HepG2 (cell line): ENCODE data around the gene CPM. TPM values are rescaled to one million over a fixed set of nuclear protein-coding genes. Genes with fewer than 3 reads are reported as not detected.

Source experiments
- ATAC-seq: fragments of 200-7000 bp; cut with Tn5 transposase; 3 replicates; pipeline ENCODE4 v1.9.1; 2020; ENCODE audit warnings: mild to moderate bottlenecking, moderate library complexity
- BruUV-seq: library from RNA; stranded (reverse); fragments of 400-500 nt; replicated peaks from 2 replicates; lab custom pipeline; 2021; lab: Mats Ljungman, UMichigan
- CTCF ChIA-PET: fragments of 300-600 bp; formaldehyde crosslinking; extraction: SDS; loops from one replicate; lab custom pipeline; 2021; ENCODE audit warnings: low total read pairs, inconsistent platforms, low intra/inter-chr PET ratio; lab: Yijun Ruan, JAX
- POLR2A ChIA-PET: fragments of 350-600 bp; sonication (Branson Sonifier 250); formaldehyde crosslinking; loops from one replicate; lab custom pipeline; 2020; ENCODE audit warnings: antibody characterized with exemption, inconsistent platforms; lab: Yijun Ruan, JAX
- DNase-seq: peaks from one replicate; pipeline ENCODE4 v3.0.0-alpha.2; 2015; ENCODE audit warnings: low spot score
- FAIRE-seq: peaks from 3 replicates; lab custom pipeline; 2011; peaks lifted over from hg19 to GRCh38; lab: Jason Lieb, UNC
- H2AFZ ChIP-seq: one replicate; pipeline ENCODE4 v1.6.1; 2011; ENCODE audit warnings: low read length, inconsistent platforms
- H3K27ac ChIP-seq: fragments of 300-600 bp; 3 replicates; pipeline ENCODE4 v1.8.0; 2011; ENCODE audit warnings: mixed run types, mild to moderate bottlenecking, mixed read lengths, low read length, inconsistent platforms; ENCODE audit not compliant: insufficient read depth; ENCODE audit errors: extremely low read length
- H3K27me3 ChIP-seq, 2 experiments: fragments of 200-600 bp in 1 of 2; 2 replicates in 1 of 2; 3 replicates in 1 of 2; pipeline versions ENCODE4 v1.6.0 to v1.8.0; 2011; ENCODE audit warnings: low read length in 2 of 2, mild to moderate bottlenecking in 2 of 2, moderate library complexity in 2 of 2, inconsistent platforms in 1 of 2; ENCODE audit not compliant: insufficient read depth in 2 of 2, control insufficient read depth in 1 of 2
- H3K36me3 ChIP-seq, 2 experiments: fragments of 200-600 bp in 1 of 2; replicated peaks in 1 of 2; 2 replicates in 1 of 2; 3 replicates in 1 of 2; pipeline versions ENCODE4 v1.5.1 to v1.8.0; 2011; ENCODE audit warnings: low read length in 2 of 2, inconsistent platforms in 1 of 2; ENCODE audit not compliant: insufficient read depth in 2 of 2, control insufficient read depth in 1 of 2
- H3K4me1 ChIP-seq: 2 replicates; pipeline ENCODE4 v1.5.1; 2012; ENCODE audit warnings: low read length, inconsistent platforms; ENCODE audit not compliant: insufficient read depth
- H3K4me2 ChIP-seq: 2 replicates; pipeline ENCODE4 v1.6.0; 2011; ENCODE audit warnings: low read depth, low read length, inconsistent platforms
- H3K4me3 ChIP-seq, 3 experiments: fragments of 200-600 bp in 1 of 3; sonication (generic), shearing (Covaris generic) in 1 of 3; replicated peaks in 1 of 3; 2 replicates each; pipeline ENCODE4 v1.5.1; 2011 to 2016; ENCODE audit warnings: low read length in 3 of 3, inconsistent platforms in 2 of 3, low read depth in 2 of 3, mild to moderate bottlenecking in 2 of 3, control low read depth in 1 of 3, mixed read lengths in 1 of 3; ENCODE audit not compliant: insufficient read depth in 1 of 3
- H3K79me2 ChIP-seq: one replicate; pipeline ENCODE4 v1.6.1; 2011; ENCODE audit warnings: low read length, inconsistent platforms; ENCODE audit not compliant: insufficient read depth
- H3K9ac ChIP-seq: 2 replicates; pipeline ENCODE4 v1.6.0; 2011; ENCODE audit warnings: mild to moderate bottlenecking, low read depth, low read length, inconsistent platforms; ENCODE audit not compliant: insufficient read depth
- H3K9me3 ChIP-seq: 2 replicates; pipeline ENCODE4 v1.5.1; 2012; ENCODE audit warnings: mild to moderate bottlenecking, low read length
- H4K20me1 ChIP-seq: 2 replicates; pipeline ENCODE4 v1.6.0; 2011; ENCODE audit warnings: inconsistent platforms, mild to moderate bottlenecking, low read length, moderate library complexity; ENCODE audit not compliant: insufficient read depth
- ARNT ChIP-seq: fragments of 450-650 bp; IDR thresholded peaks from 2 replicates; pipeline ENCODE4 v1.6.1; 2017
- CCAR2 ChIP-seq: fragments of 200-400 bp; formaldehyde crosslinking; optimal IDR thresholded peaks from 2 replicates; pipeline ENCODE3; 2018; ENCODE audit warnings: low read depth, mild to moderate bottlenecking, low read length, moderate library complexity
- E2F2 ChIP-seq: sonication (generic); formaldehyde crosslinking; IDR thresholded peaks from 2 replicates; pipeline ENCODE4 v1.4.0; 2020; ENCODE audit warnings: missing genetic modification reagents, borderline replicate concordance
- MXD3 ChIP-seq: IDR thresholded peaks from 2 replicates; pipeline ENCODE4 v1.6.1; 2016; ENCODE audit warnings: mild to moderate bottlenecking, missing biosample characterization, missing genetic modification reagents
- RNF2 ChIP-seq: fragments of 450-650 bp; conservative IDR thresholded peaks from 2 replicates; pipeline ENCODE4 v1.6.1; 2016; ENCODE audit warnings: low read depth
- TRAFD1 ChIP-seq: sonication (generic); formaldehyde crosslinking; IDR thresholded peaks from 2 replicates; pipeline ENCODE4 v1.5.1; 2020; ENCODE audit warnings: missing genetic modification reagents, mild to moderate bottlenecking, borderline replicate concordance
- TRIM22 ChIP-seq: fragments of 450-650 bp; IDR thresholded peaks from 2 replicates; pipeline ENCODE4 v1.6.1; 2017
- ZBTB34 ChIP-seq: sonication (generic); formaldehyde crosslinking; IDR thresholded peaks from 2 replicates; pipeline ENCODE4 v1.8.0; 2022; ENCODE audit warnings: mild to moderate bottlenecking, missing genetic modification reagents
- ZNF891 ChIP-seq: sonication (generic); formaldehyde crosslinking; IDR thresholded peaks from 2 replicates; pipeline ENCODE4 v1.5.0; 2020; ENCODE audit warnings: mild to moderate bottlenecking, missing genetic modification reagents
- WGBS: methylation state at CpG from one replicate; pipeline ENCODE4 v1.1.6; 2017; ENCODE audit warnings: low lambda C conversion rate; 5-methylcytosine and 5-hydroxymethylcytosine counted together
- in situ Hi-C: cut with HindIII; loops from 2 replicates; pipeline ENCODE4 v1.10.0; 2017; ENCODE audit warnings: low pct_unique_long_range_greater_than_20kb; ENCODE audit not compliant: extremely low pct_ligation_motif_present
- intact Hi-C: fragments of 100-400 bp; cut with micrococcal nuclease; formaldehyde crosslinking; loops from one replicate; pipeline ENCODE4 v1.10.0; 2022; ENCODE audit not compliant: unreplicated experiment
- polyA plus RNA-seq, 8 experiments: library from polyadenylated mRNA; depleted of rRNA in 3 of 8; stranded (reverse) in 7 of 8; unstranded in 1 of 8; fragments of >200 nt; fragmentation: Illumina TruSeq in 4 of 8; extraction: Trizol in 4 of 8; gene quantifications; 2 replicates each; pipeline versions ENCODE4 v1.2.1 to v1.2.3, GENCODE V29; 2011 to 2016; ENCODE audit warnings: low read depth in 4 of 8, missing spikeins in 1 of 8, mixed read lengths in 1 of 8; ENCODE audit not compliant: insufficient read depth in 1 of 8
- total RNA-seq, 5 experiments: library from RNA; depleted of rRNA; stranded (reverse); fragments of >200 nt; fragmentation: Illumina TruSeq; extraction: Trizol; gene quantifications; 2 replicates each; pipeline ENCODE4 v1.2.3, GENCODE V29; 2016; ENCODE audit warnings: low read depth in 1 of 5

CPM gene
- total and polyA plus RNA-seq, 2 of the 13 experiments (the other 11 are each of a cell fraction or from before 2014, with no cell fraction given) = not detected

- H3K9ac ChIP-seq = no peak overlapping the region
- no TSS peak for BruUV-seq
- TF ChIP-seq CCAR2 (no peak), ZBTB34 (CRISPR knock-in tag) (no peak), TRIM22 (no peak), RNF2 (no peak), MXD3 (no peak), TRAFD1 (CRISPR knock-in tag) (no peak), ARNT (no peak), E2F2 (no peak), ZNF891 (no peak)
- no peaks in the 10 kb centered on the region for H3K36me3 ChIP-seq
- H3K4me1 ChIP-seq = peaks cover 12% of the 10 kb centered on the region
- H3K27ac ChIP-seq = no peak overlapping the region
- no peak overlapping the region for H3K4me2 ChIP-seq
- no peak for ATAC-seq
- ChIA-PET POLR2A (no interaction called here), CTCF (no interaction called here)
- H3K9me3 ChIP-seq = no peaks in the 10 kb centered on the region
- FAIRE-seq = no peak
- WGBS = 84% methylated on average over 4 of the region's 4 CpGs
- H2AFZ ChIP-seq = no peak overlapping the region
- intact Hi-C loops (no loop called here), in situ Hi-C loops (no loop called here)
- no peaks in the 10 kb centered on the region for H4K20me1 ChIP-seq
- DNase-seq = no peak
- no peaks in the 10 kb centered on the region for H3K79me2 ChIP-seq
- H3K4me3 ChIP-seq = no peak overlapping the region
- no peaks in the 10 kb centered on the region for H3K27me3 ChIP-seq
These were observed 27.2 kb downstream of the CPM start for GRCh38 chr12:68905733-68906132.
